Measurements from ENCODE around the gene MYO5B.
"Not testable (repeated sequence)": the region's sequence is repeated elsewhere in the genome, so short reads cannot be mapped to it uniquely, and the experiment has no call there.

The MYO5B gene

GRCh38 chr18:49786019-49786720 lies 408.8 kb downstream of the MYO5B start:
- DNase-seq, result no peak

GRCh38 chr18:49784427-49785185 lies 410.3 kb downstream of the MYO5B start:
- no peak for DNase-seq

DNA sequence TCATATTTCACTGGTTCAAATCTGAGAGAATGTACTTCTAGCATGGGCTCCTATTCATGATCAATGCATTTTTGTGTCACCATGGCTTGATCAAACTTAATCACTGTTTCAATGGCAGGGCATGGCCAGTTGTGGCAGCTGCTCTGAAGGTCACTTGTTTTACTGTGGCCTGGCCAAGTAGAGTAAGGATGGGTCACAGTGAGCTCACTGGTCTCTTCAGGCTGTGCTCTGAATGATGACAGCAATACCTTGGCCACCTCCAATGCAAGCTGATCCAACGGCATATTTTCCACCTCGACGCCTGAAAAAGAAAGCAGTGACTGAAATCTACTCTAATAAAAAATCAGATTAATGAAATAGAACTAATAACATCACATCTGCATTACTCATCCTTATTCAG lies 411.3 kb downstream of the MYO5B start:
- DNase-seq, result not testable (repeated sequence)

DNA sequence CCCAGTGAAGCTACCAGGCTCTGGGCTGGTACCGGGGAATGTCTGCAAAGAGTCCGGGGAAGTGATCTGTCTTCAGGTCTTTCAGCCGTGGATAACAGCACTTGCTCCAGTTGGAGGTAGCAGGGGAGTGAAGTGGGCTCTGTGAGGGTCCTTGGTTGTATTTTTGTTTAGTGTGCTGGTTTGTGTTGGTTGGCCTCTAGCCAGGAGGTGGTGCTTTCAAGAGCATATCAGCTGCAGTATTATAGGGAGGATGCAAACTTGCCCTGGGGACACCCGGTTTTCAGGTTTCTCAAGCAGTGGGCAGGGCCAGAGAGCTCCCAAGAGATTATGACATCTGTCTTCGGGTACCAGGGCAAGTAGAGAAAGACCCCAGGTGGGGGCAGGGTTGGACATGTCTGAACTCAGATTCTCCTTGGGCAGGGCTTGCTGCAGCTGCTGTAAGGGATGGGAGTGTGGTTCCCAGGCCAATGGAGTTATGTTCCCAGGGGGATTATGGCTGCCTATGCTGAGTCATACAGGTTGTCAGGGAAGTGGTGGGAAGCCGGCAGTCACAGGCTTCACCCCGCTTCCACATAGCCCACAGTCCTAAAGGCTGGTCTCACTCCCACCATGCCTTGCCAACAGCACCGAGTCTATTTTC lies 416.0 kb downstream of the MYO5B start:
- no peak for DNase-seq
